NCI-H510A treated with DMSO at 0.1 percent for 48 hours (cell line): ENCODE measurements around the gene IL23R.
"Not testable (repeated sequence)": the region's sequence is repeated elsewhere in the genome, so short reads cannot be mapped to it uniquely, and the experiment has no call there.

Source experiments
- DNase-seq: peaks from one replicate; lab custom pipeline; 2025; lab: John Stamatoyannopoulos, UW

Gene IL23R

GRCh38 chr1:67166196-67166595, at the start of gene IL23R:
Gene IL23R, plus strand, starts transcription at chr1:67166454. Its CDS starts 1,667 bp downstream, at chr1:67168121.
- DNase-seq, result peak; percentile 65

- no peak for DNase-seq
These were observed 48.1 kb upstream of the IL23R start for GRCh38 chr1:67118191-67118590.

- no peak for DNase-seq
These were observed 47.6 kb upstream of the IL23R start for GRCh38 chr1:67118646-67119045.

- no peak for DNase-seq
These were observed 45.2 kb upstream of the IL23R start for GRCh38 chr1:67120855-67121619.

- no peak for DNase-seq
These were observed 41.8 kb upstream of the IL23R start for GRCh38 chr1:67124455-67124854.

GRCh38 chr1:67126111-67126746, 40.0 kb upstream of the IL23R start:
- DNase-seq, result no peak

- DNase-seq, result no peak
These were observed 39.3 kb upstream of the IL23R start for GRCh38 chr1:67126974-67127373.

GRCh38 chr1:67130673-67131072, 35.6 kb upstream of the IL23R start:
- DNase-seq, result no peak

GRCh38 chr1:67133177-67133576, 33.1 kb upstream of the IL23R start:
- DNase-seq, result no peak

- peak; percentile 49 for DNase-seq
These were observed 31.6 kb upstream of the IL23R start, which contains the start of gene C1orf141 for GRCh38 chr1:67134695-67135094. Gene C1orf141, minus strand, starts transcription at chr1:67134970. Its CDS starts 7,730 bp downstream, at chr1:67127240.

- DNase-seq, result no peak
These were observed 30.9 kb upstream of the IL23R start for GRCh38 chr1:67135354-67135753.

- no peak for DNase-seq
These were observed 28.9 kb upstream of the IL23R start for GRCh38 chr1:67137307-67137753.

- no peak for DNase-seq
These were observed 27.3 kb upstream of the IL23R start for GRCh38 chr1:67138813-67139499.

GRCh38 chr1:67140460-67140859, 25.8 kb upstream of the IL23R start:
- DNase-seq, result no peak

GRCh38 chr1:67141832-67142231, 24.4 kb upstream of the IL23R start:
- DNase-seq, result not testable (repeated sequence)

GRCh38 chr1:67142931-67143330, 23.3 kb upstream of the IL23R start:
- no peak for DNase-seq

GRCh38 chr1:67143966-67144365, 22.3 kb upstream of the IL23R start:
- no peak for DNase-seq

GRCh38 chr1:67144696-67145095, 21.6 kb upstream of the IL23R start:
- DNase-seq, result no peak

- no peak for DNase-seq
These were observed 20.2 kb upstream of the IL23R start for GRCh38 chr1:67146101-67146500.

GRCh38 chr1:67146539-67146938, 19.7 kb upstream of the IL23R start:
- DNase-seq, result no peak

GRCh38 chr1:67147973-67148372, 18.3 kb upstream of the IL23R start:
- not testable (repeated sequence) for DNase-seq

GRCh38 chr1:67148516-67149178, 17.6 kb upstream of the IL23R start:
- DNase-seq, result no peak
